H54 (cell line): ENCODE results near the gene TTLL6.
A peak's percentile ranks its signal among the peaks of the same experiment; 100 is the strongest.
"Not testable (repeated sequence)": the region's sequence is repeated elsewhere in the genome, so short reads cannot be mapped to it uniquely, and the experiment has no call there.

Experiments used
- DNase-seq: peaks from one replicate; pipeline ENCODE4 v3.0.0; 2011; ENCODE audit warnings: low spot score, mixed read lengths; ENCODE audit not compliant: insufficient read length
- FAIRE-seq: peaks from 3 replicates; lab custom pipeline; 2011; peaks lifted over from hg19 to GRCh38; lab: Jason Lieb, UNC
- POLR2A ChIP-seq: IDR thresholded peaks from 2 replicates; pipeline ENCODE4 v1.6.1; 2011; ENCODE audit warnings: low read depth, mild to moderate bottlenecking, low read length

The TTLL6 gene

GRCh38 chr17:48831549-48831883, 14.5 kb upstream of the TTLL6 start:
- TF ChIP-seq POLR2A, result no peak
- DNase-seq, result no peak

DNA sequence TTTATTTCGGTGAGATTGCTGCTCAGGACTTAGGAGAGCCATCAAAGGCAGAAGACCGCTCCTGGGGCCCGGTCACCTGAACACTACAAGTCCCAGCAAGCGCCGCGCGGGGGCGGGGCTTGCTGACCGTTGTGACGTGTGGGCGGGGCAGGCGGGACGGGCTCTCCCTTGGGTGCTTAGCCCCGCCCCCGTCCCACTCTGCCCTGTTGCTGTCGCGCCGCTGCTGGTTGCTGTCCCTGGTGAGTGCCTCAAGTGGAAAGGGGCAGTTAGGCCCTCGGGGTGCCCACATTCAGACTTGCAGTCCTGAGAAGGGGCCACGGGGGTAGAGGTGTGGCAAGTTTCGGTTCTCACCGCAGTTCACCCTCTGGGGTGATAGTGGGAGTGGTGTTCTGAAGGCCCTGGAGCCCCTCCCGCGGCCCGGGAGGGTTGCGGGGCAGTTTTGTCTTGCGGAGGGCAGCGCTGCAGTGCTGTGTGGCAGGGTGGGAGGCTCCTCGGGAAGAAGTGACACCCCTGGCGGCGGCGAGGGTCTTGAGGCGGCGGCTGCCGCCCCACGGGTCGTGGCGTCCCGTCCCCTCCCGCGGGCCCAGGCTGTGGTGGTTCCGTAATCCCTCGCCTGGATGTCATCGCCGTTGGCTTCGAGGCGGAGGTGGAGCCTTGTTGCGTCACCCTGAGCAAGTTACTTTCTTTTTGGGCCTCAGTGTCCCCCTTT, 14.0 kb upstream of the TTLL6 start, which contains the start of gene CALCOCO2:
Gene CALCOCO2 (plus strand): TSS at position 196 of the 709 bp plus-strand sequence. CDS start 10,673 bp downstream, outside the sequence.
- DNase-seq, result peak; percentile 95
- peak; percentile 85 for TF ChIP-seq POLR2A
- no peak for FAIRE-seq

More at GRCh38 chr17:48831549-48831883, 14.5 kb upstream of the TTLL6 start:
- FAIRE-seq, result no peak

- TF ChIP-seq POLR2A, result no peak
- no peak for DNase-seq
- FAIRE-seq, result no peak
Measured at GRCh38 chr17:48825446-48826381, 8.7 kb upstream of the TTLL6 start.

DNA sequence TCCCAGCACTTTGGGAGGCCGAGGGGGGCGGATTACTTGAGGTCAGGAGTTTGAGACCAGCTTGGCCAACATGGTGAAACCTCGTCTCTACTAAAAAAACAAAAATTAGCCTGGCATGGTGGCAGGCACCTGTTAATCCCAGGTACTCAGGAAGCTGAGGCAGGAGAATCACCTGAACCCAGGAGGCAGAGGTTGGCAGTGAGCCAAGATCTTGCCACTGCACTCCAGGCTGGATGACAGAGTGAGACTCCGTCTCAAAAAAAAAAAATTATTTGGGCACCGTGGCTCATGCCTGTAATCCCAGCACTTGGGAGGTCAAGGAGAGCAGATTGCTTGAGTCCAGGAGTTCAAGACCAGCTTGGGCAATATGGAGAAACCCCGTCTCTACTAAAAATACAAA, 3.9 kb upstream of the TTLL6 start:
- not testable (repeated sequence) for FAIRE-seq, DNase-seq

DNA sequence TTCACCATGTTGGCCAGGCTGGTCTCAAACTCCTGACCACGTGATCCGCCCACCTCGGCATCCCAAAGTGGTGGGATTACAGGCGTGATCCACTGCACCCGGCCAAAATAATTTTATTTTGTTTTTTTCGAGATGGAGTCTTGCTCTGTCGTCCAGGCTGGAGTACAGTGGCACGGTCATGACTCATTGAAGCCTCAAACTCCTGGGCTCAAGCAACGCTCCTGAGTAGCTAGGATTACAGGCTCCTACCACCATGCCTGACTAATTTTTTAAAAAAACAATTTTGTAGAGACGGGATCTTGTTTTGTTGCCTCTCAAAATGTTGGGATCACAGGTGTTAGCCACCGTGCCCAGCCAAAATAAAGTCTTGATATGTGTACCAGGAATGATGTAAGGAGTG, 2.4 kb upstream of the TTLL6 start:
- TF ChIP-seq POLR2A, result no peak
- FAIRE-seq (no peak), DNase-seq (no peak)

DNA sequence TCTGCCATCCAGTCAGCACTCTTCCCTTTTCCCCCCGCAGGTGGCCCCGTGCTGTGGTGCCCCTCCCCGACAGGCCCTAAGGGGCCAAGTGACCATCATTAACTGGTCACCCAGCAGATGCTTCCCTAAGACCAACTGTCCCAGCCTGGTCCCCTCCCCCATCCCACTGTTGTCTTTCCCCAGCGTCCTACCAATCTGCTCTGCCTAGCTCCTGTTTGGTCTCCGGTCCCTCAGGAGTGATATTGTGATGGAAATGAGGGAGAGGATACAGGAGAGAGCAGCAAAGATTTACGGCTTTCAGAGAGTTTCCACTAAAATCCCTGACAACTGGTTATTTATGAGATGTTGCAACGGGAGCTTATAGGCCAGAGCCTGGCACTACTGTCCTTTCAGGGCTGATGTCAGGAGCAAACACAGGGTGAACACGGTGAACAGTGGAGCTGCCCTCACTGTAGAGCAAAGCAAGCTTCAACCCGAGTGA, 1.4 kb upstream of the TTLL6 start:
- DNase-seq (no peak), FAIRE-seq (no peak)
- no peak for TF ChIP-seq POLR2A

- DNase-seq, result no peak
- TF ChIP-seq POLR2A, result no peak
- no peak for FAIRE-seq
Measured at GRCh38 chr17:48816438-48816773, 623 bp downstream of the TTLL6 start.

DNA sequence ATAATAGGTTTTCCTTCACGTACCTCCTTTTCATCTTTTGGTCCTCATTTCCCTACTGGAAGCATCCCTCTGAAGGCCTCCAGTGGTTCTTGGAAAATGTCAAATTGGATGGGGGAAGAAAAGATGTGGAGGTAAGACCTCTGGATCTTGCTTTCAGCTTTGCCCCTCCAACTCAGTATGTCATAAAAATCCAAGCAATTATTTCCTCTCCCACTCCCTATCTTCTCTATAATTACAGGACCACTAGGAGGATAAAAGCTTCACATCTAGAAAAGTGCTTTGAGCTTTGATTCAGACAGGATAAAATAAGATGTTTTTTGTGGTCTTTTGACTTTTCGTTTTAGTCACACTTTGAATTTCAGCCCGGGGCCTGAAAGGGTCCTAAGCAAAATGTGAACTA, 1.7 kb downstream of the TTLL6 start:
- FAIRE-seq (no peak), DNase-seq (no peak)
- no peak for TF ChIP-seq POLR2A

- no peak for TF ChIP-seq POLR2A
- DNase-seq, result peak; percentile 79
- peak; percentile 15 for FAIRE-seq
Measured at GRCh38 chr17:48814504-48814903, 2.5 kb downstream of the TTLL6 start.

DNA sequence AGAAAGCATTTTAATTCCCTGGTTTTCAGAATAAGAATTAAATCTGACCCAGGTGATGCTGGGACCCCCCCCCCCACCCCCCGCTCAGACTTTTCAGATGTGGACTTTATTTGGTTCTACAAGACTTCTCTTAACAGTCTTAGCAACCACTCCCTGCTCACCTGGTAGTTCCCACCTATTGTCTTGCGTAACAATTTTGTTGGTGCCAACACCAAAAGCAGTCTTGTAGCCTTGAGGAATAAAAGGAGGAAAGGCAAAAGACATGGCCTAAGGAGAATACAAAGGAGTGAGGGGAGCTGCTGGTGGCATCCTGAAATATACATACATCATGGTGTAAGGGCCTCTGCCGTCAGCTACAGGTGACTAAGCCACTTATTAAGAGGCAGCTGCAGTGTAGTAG, 5.0 kb downstream of the TTLL6 start:
- DNase-seq (no peak), FAIRE-seq (no peak)
- TF ChIP-seq POLR2A, result no peak

DNA sequence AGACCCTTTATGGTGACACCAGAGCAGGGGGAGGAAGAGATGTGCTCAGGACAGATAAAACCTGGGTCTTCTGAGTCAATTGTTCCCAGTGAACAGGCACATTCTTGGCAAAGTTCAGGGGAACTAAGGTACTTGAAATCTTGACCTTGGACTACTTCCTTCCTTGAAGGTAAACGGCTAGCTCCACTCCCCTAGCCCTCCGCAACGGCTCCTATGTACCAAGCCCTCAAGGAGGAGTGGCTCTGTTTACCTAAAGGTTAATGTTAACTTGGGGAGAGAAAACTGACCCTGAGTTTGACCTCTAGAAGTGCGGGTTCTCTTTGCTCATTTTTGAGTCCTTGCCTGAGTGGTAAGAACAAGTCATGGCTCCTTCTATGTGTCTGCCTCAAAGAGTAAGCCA, 7.8 kb downstream of the TTLL6 start:
- no peak for FAIRE-seq
- no peak for TF ChIP-seq POLR2A
- DNase-seq, result no peak

DNA sequence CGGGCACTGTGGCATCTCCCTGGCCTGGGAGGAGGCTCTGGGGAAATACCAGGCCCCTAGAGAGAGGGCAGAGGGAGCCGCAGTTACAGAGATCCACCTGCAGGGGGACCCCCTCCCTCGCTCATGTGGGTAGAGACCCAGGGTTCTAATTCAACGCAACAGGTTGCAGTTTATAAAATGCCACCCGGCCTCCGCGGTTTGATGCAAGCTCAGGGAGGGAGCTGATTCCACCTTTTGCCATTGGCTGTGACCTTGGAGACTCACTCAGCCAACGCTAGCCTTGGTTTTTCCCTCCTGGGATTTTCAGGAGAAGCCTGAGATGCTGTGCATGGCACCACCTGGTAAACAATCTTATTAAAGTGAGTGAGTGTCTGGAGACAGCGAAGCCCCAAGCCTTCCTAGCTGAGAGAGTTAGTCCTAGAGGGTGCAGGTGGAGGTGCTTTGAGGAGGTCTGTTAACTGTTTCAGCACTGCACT, 12.1 kb downstream of the TTLL6 start:
- no peak for TF ChIP-seq POLR2A
- DNase-seq (peak; percentile 85), FAIRE-seq (peak; percentile 53)

DNA sequence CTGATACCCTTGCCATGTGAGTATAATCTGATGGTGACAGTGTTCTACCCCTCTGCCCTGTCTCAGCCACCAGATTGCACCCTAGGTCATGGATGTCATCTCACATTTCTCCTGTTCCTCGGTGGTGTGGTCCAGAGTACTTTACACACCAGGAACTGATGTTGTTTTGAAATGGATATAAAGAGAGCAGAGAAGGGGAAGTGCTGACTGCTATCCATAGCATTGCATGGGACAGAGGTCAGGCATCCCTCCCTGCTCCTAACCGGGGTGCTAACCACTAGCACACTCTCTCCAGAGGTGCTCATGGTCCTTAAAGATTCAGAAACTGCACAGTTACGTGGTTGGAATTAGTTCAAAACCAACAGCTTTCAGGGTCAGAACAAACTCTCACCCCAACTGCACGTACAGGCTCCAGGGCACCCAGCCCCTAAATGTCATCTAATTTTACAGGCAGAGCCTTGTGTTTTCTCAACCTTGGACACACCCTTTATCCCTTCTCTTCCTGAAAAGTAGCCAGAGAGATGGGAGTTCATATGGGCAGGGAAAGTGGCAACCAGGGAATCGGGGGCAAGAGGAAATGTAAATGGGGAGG, 16.3 kb downstream of the TTLL6 start:
- no peak for DNase-seq
- no peak for TF ChIP-seq POLR2A
- FAIRE-seq, result no peak

DNA sequence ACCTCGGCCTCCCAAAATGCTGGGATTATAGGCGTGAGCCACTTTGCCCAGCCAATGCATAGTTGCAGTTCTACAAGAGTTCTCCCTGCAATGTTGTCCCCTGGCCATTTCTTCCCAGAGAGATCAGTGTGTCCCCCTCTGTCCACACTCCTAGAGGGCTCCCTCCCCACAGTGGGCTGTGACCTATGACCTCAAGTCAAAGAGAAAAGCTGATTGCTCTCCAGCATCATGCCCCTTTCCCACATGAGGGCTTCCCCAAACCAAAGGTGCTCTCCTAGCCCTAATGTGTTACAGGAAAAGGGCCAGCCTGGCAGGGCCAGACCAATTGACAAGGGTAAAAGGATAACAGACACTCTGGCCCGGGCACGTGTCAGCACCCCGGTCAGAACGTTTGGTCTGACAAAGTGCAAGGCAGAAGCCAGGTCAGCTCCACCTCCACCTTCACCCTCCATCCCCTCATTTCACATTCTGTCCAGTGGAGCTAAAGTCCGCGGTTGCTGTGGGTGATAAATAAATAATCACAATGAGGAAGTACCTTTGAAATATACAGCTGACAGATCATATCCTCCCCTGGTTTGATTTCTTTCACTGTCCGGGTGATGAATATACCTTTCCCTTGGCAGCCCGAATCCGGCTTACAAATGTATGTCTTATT, 17.8 kb downstream of the TTLL6 start:
- DNase-seq (no peak), FAIRE-seq (no peak)
- no peak for TF ChIP-seq POLR2A

DNA sequence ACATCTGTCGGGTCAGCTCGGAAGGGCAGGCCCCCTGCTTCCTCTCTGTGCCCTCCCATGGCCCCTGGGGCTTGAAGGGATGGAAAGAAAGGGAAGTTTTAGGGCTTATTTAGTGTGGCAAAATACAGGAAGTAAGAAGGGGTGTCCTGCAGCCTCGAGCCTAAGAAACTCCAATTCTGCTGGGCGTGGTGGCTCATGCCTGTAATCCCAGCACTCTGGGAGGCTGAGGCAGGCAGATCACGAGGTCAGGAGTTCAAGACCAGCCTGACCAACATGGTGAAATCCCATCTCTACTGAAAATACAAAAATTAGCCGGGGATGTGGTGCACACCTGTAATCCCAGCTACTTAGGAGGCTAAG, 20.9 kb downstream of the TTLL6 start:
- DNase-seq, FAIRE-seq: not testable (repeated sequence)
